Left forelimb (tissue), 1 donor: ENCODE measurements around the gene FRMPD2.
"Not testable (repeated sequence)": the region's sequence is repeated elsewhere in the genome, so short reads cannot be mapped to it uniquely, and the experiment has no call there.

ENCODE experiments used
- DNase-seq: peaks from one replicate; pipeline ENCODE4 v3.0.0-alpha.2; 2018; ENCODE audit warnings: low spot score

The FRMPD2 gene

DNA sequence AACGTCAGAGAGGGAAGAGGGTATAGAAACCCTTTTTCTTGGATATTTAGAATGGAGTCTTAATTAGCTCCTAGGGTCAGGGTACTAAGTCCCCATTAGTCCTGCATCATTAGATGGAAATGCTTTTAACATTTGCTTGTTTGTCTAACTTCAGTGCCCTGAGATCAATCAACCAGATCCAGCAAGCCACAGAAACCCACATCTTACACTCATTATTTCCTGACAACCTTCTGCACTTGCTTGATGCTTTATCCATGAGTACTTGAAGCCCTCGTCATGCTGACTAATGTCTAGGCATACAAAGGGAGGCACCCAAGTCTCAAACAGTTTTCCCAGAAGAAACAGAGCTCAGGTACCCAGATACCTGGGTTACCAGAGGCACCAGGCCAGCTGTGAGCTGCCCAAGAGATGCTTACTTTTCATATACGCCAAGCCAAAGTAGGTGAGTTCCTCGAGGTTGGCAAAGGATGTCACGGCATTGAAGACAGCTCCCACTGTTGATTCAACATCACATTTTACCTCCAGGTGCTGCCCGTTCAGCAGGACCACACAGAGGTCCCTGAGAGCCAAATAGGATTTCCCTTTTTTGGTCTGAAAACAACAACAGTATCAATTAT, 42.7 kb downstream of the FRMPD2 start:
- no peak for DNase-seq

DNA sequence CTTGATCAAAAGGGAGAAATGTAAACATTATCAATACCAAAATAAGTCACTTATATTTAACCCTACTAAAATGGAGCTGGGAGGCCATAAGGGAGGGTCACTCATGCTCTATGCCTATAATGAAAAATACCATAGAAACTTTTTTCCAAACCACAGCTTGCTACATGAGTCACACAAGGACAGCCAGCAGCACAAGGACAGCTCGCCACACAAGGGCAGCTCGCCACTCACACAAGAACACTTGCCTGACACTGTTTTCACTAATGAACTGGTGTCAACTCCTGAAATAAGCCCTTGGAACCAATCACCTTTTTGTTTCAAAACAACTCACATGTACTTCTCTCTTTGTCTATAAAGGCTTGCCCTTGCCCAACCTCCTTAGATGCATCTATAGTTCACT, 43.3 kb downstream of the FRMPD2 start:
- peak; percentile 11 for DNase-seq

DNA sequence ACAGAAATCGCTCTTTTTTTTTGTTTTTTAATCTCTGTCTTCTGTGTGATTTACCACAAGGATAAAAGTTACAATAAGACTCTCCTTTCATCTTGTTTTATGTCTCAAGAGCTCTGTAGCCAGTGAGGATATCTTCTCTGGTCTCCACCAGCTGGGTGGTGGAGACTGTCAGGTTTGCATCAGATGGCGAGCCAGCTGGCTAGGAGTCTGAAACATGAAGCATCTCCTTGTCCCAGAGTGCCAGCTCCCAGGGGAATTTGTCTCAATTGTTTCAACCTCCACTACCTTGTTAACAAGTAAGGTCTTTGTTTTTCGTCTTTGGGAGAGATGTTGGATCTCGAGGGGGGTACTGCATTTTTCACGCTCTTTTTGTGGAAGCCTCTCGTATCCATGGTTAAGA, 47.3 kb downstream of the FRMPD2 start:
- DNase-seq = no peak

DNA sequence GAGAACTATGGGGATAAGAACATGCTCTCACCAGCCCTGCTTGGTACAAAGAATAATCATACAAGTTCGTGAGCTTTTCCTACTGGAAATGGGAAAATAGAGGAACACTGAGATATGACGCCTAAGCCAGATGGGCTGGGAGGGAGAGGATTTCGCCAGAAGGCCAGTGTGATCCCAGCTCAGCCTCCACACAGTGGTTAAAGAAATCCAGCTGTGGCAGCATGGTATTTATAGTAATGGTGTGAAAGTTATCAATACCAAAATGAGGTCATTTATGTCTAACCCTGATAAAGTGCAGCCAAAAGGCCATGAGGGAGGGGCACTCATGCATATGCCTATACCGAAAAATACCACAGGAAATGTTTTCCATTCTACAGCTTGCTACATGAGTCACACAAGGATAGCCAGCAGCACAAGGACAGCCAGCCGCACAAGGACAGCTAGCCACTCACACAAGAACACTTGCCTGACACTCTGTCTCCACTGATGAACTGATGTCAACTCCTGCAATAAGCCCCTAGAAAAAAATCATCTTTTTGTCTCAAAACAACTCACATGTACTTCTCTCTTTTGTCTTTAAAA, 49.4 kb downstream of the FRMPD2 start:
- no peak for DNase-seq

DNA sequence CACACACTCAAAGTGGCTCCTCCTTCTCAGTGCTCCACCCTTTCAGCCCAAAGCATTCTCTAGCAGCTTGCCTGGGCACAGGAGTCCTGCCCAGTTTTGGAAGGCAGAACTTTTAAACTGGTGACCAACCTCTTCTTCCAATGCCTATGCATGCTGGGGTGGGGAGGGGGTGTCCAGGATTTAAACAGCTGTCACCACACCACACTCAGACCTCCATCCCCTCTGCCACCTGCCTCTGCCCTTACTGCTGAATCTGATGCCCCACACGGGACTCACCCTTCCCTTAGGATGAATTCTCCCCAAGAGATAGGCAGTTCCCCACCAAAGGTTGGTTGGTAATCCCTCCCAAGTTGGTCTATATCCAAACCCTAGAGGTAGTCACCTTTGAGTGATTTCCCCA, 50.2 kb downstream of the FRMPD2 start:
- DNase-seq = no peak

DNA sequence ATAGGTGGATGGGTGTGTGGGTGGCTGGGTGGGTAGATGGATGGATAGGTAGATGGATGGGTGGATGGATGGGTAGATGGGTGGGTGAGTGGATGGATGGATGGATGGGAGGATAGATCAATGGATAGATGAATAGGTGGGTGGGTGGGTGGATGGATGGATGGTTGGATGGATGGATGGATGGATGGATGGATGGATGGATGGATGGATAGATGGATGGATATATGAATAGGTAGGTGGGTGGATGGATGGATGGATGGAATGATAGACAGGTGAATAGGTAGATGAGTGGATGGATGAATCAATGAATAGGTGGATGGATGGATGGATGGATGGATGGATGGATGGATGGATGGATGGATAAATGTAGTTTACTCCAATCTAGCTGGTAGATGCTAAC, 52.7 kb downstream of the FRMPD2 start:
- DNase-seq = no peak

DNA sequence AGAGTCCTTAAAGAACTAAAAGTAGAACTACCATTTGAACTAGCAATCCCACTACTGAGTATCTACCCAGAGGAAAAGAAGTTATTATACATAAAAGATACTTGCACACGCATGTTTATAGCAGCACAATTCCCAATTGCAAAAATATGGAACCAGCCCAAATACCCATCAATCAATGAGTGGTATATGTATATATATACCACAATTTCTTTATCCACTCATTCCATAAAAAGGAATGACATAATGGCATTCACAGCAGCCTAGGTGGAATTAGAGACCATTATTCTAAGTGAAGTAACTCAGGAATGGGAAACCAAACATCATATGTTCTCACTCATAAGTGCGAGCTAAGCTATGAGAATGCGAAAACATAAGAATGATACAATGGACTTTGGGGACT, 53.5 kb downstream of the FRMPD2 start:
- DNase-seq = not testable (repeated sequence)

DNA sequence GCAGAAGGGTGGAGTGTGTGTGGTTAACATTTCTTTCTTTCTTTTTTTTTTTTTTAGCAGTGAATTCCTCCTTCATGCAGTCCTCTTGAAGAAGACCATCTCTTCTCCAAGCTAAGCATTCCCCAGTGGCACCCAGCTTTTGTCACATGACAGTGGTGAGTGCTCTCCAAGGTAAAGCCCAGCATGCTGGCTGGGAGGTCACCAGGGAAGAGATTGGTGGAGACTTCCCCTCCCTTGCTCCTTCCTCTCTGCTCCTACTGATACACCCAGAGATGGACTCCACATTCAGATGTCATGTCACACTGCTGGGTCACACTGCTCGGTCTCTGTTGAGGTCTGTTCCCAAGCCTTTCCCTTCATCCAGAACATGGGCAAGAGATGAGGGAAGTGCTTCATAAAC, 55.3 kb downstream of the FRMPD2 start:
- no peak for DNase-seq

DNA sequence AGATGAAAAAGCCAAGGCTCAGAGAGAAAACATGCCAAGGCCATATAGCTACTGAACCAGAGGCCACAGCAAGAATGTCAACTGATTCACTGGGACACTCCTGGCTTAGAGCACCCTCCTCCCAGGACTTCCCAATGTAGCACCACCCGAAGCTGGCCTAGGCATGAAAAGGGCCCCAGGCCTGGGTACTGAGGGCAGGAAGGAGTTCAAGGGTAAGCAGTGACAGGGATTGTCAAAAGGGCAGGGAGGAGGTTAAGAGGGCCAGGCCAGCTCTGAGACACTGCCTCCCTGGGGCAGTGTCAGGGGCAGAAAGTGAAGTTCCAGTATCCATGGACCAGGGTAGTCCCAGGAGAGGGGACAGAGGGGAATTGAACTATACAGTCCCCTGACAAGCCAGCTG, 57.8 kb downstream of the FRMPD2 start:
- DNase-seq = no peak

DNA sequence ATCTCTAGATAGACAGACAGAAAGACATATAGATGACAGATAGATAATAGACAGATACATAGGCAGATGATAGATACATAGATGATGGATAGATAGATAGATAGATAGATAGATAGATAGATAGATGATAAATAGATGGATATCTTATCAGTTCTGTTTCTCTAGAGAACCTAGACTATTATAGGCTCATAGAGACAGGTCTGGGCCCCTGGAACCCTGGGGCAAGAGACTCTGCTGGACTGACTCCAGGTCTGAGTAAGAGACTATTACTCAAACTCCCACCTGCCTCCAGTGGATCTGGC, 58.3 kb downstream of the FRMPD2 start:
- no peak for DNase-seq

DNA sequence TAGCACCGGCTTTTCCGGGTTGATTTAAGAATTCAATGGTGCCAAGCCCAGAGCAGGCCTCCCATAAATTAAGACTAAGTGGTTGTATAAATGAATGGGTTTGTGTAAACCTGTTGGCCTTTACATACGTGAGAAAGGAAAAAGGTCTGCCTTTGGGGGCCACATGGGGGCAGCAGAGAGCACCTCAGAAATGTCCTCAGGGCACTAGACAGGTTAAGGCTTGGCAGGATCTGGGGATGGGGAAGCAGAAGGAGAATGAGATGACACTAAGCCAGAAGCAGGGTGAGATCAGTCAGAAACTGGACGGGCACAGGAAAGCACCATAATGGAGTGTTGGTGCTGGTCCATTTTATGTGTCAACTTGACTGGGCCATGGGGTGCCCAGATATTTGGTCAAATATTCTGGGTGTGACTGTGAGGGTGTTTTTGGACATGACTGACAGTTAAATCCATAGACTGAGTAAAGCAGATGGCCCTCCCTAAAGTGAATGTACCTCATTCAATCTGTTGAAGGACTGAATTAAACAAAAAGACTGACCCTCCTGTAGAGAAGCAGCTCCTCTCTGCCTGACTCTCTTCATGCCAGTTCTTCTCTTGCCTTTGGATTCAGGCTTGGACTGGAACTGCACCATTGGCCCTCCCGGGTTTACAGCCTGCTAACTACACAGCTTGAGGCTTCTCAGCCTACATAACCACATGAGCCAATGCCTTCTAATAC, 58.9 kb downstream of the FRMPD2 start:
- no peak for DNase-seq

DNA sequence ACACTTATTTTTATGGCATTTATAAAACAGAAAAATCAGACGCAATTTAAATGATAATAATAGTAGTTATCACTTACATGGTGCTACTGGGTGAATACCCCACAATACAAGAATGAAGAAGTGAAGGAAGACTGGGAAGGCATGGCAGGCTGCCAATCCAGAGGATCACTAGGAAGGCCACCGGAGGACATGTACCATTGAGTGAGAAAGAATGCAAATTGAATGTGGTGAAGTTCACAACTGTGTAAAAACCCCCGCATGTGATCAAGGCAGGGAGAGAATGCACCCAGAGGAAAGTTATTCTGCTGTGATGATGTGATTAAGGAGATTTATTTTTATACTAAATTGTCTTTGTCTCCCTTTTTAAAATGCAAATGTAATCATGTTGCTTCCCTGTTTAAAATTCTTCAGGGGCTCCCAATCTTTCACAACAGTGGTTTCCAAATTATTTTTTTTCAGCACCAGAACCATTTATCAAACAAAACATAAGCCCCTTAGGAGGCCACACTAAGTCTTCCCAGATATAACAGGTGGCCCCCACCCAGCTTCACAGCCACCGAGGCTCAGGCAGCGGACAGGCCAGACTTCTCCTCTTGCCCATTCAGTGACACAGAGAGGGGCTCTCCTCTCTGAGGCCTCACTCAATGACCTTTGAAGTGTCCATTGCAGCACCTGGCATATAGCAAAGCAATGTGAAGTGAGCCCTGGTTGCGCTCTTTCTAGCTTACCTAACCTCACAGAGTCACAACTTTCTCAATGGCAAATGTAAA, 59.6 kb downstream of the FRMPD2 start:
- DNase-seq = no peak

DNA sequence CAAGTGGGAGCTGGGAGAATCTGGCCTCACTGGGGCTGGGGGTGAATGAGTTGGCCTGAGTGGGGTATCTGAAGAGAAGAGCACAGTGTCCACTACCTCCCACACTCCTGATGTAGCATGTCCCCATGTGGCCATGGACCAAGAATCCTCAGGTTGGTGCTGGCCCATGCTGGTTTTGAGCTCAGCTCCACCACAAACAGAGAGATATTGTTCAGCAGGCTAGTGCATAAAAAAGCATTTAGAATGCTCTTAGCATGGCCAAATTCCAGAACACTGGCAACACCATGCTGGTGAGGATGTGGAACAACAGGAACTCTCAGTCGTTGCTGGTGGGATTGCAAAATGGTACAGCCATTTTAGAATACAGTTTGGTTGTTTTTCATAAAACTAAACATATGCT, 61.4 kb downstream of the FRMPD2 start:
- DNase-seq = no peak

DNA sequence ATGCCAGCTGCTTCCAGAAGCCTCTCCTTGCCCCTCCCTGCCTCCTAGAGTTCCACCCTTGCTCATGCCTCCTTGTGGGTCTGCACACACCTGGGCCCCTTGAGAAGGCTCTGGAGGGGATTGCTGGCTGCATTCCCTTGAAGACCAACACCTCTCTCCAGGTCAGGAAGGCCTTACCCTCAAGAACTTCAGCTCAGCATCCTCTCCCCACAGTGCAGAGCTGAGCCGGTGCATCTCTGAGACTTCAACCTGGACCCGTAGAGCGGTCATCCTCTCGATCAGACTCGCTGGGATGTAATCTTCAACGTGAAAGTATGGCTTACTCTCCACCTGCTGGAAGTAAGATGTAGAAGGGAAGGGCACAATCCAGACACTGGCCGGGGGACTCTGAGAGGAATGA, 62.7 kb downstream of the FRMPD2 start:
- DNase-seq = no peak

DNA sequence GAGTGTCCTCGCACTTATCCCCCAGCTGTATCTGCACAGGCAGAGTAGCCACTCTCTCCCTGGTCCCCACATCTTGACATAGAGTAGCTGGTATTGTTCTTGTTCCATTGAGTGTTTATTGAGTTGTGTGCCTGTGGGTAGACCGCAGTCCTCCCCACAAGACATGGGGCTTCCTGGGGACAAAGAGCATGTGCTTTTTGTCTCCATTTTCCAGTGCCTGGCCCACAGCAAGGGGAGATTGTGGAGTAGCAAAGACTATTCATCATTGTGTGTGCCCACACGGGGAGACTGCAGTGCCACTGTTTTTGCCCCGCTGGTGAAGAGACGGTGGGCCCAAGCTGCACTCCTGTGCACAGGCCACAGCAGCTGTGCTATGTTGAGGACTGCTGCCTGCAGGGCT, 63.5 kb downstream of the FRMPD2 start:
- DNase-seq = no peak

DNA sequence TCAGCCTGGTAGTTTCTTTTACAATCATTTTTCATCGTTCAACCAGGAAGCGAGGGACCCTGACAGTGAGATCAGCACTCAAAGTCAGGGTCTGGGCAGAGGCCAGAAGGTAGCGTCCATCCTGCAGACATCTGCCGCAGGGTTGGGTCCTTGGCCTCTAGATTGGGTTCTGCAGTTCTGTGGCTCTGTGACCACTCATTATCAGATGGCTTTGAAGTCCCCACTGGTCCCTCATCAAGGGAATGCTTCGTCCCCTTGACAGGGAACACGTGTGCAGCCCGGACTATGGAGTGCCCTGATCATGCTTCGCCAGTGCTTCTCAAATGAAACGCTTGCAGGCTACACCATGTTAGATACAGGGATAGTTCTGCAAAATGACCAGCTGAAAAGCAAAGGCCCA, 64.1 kb downstream of the FRMPD2 start:
- DNase-seq = no peak

DNA sequence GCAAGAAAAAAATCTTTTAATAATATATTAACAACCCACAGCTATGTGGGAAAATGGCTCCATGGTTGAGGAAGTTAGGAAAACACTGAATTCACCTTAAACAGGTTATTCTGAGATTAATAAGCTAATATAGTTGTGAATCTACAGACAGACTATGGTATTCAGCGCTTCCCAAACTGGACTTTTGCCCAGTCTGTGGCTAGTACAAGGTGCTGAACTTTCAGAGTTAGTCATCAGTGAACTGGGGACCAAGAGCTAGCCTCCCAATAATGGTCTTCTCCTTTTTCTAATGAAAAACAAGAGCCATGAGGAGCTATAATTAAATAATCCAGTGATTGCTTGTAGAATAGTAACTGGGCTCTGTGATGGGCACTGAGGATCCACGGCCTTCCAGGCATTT, 65.3 kb downstream of the FRMPD2 start:
- no peak for DNase-seq

DNA sequence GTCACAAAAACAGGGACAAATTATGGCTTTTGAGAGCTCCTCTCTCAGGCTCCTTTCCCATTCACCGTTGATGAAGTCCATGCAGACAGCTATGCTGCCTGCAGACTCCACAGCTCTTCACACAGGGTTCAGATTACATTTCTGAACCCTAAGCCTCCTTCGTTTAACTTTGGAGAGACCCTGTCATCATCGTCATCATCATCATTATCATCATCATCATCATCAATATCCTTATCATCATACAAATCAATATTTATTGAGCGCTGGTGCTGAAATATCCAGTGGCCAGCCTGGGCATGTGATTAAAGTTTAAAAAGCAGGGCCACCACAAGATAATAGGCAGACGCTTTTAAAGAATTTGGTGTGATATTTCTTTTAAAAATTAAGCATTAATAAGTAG, 66.6 kb downstream of the FRMPD2 start:
- no peak for DNase-seq

DNA sequence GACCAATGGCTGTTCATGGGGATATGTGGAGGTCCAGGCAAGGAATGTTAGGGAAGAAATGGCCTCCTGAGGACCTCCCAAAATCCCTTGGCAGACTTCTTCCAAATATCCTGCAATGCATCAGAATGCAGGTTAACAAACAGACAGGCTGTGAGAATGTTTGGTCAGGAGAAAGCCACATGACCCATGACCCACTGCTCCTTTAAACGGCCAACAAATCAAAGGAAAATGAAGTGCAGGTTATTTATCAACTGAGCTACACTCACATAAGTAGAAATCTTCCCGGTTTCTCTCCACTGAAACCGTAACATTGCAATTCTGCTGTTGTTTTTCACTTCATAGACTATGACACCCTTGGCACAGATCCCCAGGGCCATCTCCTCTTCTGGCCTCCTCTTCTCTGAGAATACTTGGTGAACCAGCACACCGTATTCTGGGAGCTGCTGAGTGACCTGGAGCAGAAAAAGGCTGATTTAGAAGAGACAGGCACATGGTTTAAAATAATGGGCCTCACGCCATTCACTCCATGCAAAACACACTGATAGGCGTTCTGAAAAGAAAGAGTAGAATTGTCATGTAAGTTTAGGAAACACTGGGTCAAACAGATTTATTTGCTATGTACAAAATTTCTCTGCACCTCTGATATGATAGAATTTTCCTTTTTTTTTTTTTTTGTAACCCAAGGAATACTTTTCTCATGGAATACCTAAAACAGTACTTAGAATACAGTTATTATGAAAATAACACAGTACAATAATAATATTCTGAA, 67.8 kb downstream of the FRMPD2 start:
- DNase-seq = no peak

DNA sequence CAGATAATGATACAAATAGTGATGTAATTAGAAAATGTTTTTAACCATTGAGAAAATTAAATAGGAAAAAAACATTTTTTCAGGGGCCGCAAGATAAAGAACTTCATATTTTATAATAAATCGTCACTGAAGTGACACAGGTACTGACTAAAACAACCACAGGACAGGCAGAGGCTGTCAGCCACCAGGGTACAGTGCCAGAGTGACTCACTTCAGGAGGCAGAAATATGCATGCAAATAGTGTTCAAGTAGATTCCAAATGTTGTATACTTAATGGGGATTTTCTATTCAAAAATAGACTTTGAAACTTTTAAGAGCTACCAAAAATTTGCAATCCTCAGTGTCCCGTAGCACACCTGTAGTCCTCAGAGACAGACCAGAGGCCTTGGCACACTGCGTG, 68.6 kb downstream of the FRMPD2 start:
- DNase-seq = no peak

DNA sequence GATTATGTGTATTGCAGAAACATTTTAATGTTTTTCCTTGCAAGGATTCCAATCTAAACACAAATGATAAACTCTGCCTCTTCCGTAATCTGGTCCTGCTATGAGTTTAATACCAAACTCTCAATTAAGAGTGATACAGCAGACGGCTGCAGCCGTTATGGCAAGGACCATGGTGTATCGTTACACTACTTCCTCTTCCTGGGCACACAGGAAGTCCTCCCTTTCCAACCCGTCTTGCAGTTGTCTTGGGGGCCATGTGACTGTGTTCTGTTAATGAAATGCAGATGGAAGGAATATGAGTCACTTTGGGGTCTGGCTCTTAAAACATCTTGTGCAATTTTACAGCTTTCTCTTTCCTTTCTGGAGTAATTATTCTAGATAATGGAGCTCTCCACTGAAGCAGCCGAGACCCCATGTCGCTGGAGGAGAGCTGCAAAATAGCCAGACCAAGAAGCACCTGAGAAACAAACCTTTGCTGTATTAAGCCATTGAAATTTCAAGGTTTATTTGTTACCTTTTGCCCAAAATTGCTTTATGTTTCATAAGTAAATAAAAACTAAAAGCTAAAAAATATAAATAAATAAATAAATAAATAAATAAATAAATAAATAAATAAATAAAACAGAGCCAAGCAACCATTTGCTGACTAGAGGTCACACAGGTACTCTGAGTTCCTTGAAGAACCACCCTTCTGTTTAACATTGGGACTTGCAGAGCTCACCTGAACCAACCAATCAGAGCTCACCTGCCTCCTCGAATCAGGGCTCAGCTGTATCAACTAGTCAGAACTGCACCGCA, 74.7 kb downstream of the FRMPD2 start:
- no peak for DNase-seq
